LHCN-M2 (cell line): ENCODE results near the gene GATB. TPM values are rescaled to one million over a fixed set of nuclear protein-coding genes. Genes with fewer than 3 reads are reported as not detected.

Experiments used
- DNase-seq: peaks from one replicate; pipeline ENCODE4 v3.0.0-alpha.2; 2012; ENCODE audit warnings: low read depth
- polyA plus RNA-seq: library from polyadenylated mRNA; unstranded; fragments of >200 nt; gene quantifications from one replicate; pipeline ENCODE4 v1.2.1, GENCODE V29; 2012; ENCODE audit warnings: missing spikeins
- total RNA-seq: library from RNA; depleted of rRNA; stranded (reverse); fragments of >200 nt; gene quantifications from 2 replicates; pipeline ENCODE4 v1.2.3, GENCODE V29; 2014; rRNA removed

GATB gene
- 19.9 and 25.6 TPM in 2 replicates for total RNA-seq
- 18.9 TPM for polyA plus RNA-seq

- peak; percentile 97 for DNase-seq
Observed at GRCh38 chr4:151760712-151761661, at the start of gene GATB. TSS of gene GATB (minus strand) at chr4:151761007. CDS start at chr4:151760982, 25 bp downstream.

GRCh38 chr4:151810476-151810875 lies 49.7 kb upstream of the GATB start:
- no peak for DNase-seq

- no peak for DNase-seq
Observed at GRCh38 chr4:151809716-151810115, 48.9 kb upstream of the GATB start.

GRCh38 chr4:151808542-151808941 lies 47.7 kb upstream of the GATB start:
- no peak for DNase-seq

- DNase-seq = peak; percentile 40
Observed at GRCh38 chr4:151808120-151808529, 47.3 kb upstream of the GATB start.

GRCh38 chr4:151807220-151807619 lies 46.4 kb upstream of the GATB start:
- DNase-seq = no peak

GRCh38 chr4:151806511-151806927 lies 45.7 kb upstream of the GATB start:
- DNase-seq = peak; percentile 83

- DNase-seq = no peak
Observed at GRCh38 chr4:151804821-151805220, 44.0 kb upstream of the GATB start.

GRCh38 chr4:151804086-151804630 lies 43.4 kb upstream of the GATB start:
- DNase-seq = no peak

GRCh38 chr4:151803246-151803645 lies 42.4 kb upstream of the GATB start:
- no peak for DNase-seq

GRCh38 chr4:151801547-151802516 lies 41.0 kb upstream of the GATB start:
- peak; percentile 21 for DNase-seq

- DNase-seq = no peak
Observed at GRCh38 chr4:151799417-151800012, 38.7 kb upstream of the GATB start.

GRCh38 chr4:151798678-151799416 lies 38.0 kb upstream of the GATB start:
- DNase-seq = peak; percentile 81

GRCh38 chr4:151797853-151798252 lies 37.0 kb upstream of the GATB start:
- DNase-seq = no peak

GRCh38 chr4:151797131-151797530 lies 36.3 kb upstream of the GATB start:
- DNase-seq = no peak

GRCh38 chr4:151796106-151796505 lies 35.3 kb upstream of the GATB start:
- DNase-seq = no peak

- DNase-seq = no peak
Observed at GRCh38 chr4:151792995-151793394, 32.2 kb upstream of the GATB start.

- no peak for DNase-seq
Observed at GRCh38 chr4:151792530-151792929, 31.7 kb upstream of the GATB start.

GRCh38 chr4:151788021-151788420 lies 27.2 kb upstream of the GATB start:
- no peak for DNase-seq

- DNase-seq = no peak
Observed at GRCh38 chr4:151786158-151786495, 25.3 kb upstream of the GATB start.
